Keratinocyte (primary cell): ENCODE measurements around the gene ADAMTS1. TPM values are rescaled to one million over a fixed set of nuclear protein-coding genes. Genes with fewer than 3 reads are reported as not detected.

Experiments
- DNase-seq: peaks from one replicate; pipeline ENCODE4 v3.0.0-alpha.2; 2011; ENCODE audit warnings: low read depth, missing footprints, low spot score
- FAIRE-seq: peaks from 2 replicates; lab custom pipeline; 2011; peaks lifted over from hg19 to GRCh38; lab: Jason Lieb, UNC
- H2AFZ ChIP-seq: 2 replicates; pipeline ENCODE4 v1.6.0; 2012; ENCODE audit warnings: low read length, control low read depth, inconsistent platforms; ENCODE audit not compliant: control insufficient read depth
- H3K27ac ChIP-seq: 2 replicates; pipeline ENCODE4 v1.5.1; 2011; ENCODE audit warnings: low read length; ENCODE audit not compliant: control insufficient read depth, insufficient read depth
- H3K27me3 ChIP-seq: 3 replicates; pipeline ENCODE4 v1.6.0; 2011; ENCODE audit warnings: low read length; ENCODE audit not compliant: control insufficient read depth, insufficient read depth; ENCODE audit errors: extremely low read depth
- H3K36me3 ChIP-seq, 2 experiments: 2 replicates in 1 of 2; 3 replicates in 1 of 2; pipeline ENCODE4 v1.5.1; 2011; ENCODE audit warnings: low read length in 2 of 2, mild to moderate bottlenecking in 1 of 2; ENCODE audit not compliant: control insufficient read depth in 2 of 2, insufficient read depth in 2 of 2; ENCODE audit errors: extremely low read depth in 1 of 2
- H3K4me1 ChIP-seq: 3 replicates; pipeline ENCODE4 v1.5.1; 2011; ENCODE audit warnings: low read length; ENCODE audit not compliant: control insufficient read depth, insufficient read depth; ENCODE audit errors: extremely low read depth
- H3K4me2 ChIP-seq: 3 replicates; pipeline ENCODE4 v1.6.0; 2011; ENCODE audit warnings: low read depth, low read length; ENCODE audit not compliant: control insufficient read depth, insufficient read depth; ENCODE audit errors: extremely low read depth
- H3K4me3 ChIP-seq, 3 experiments: fragments of 200-600 bp in 1 of 3; sonication (generic) in 1 of 3; 2 replicates in 2 of 3; 3 replicates in 1 of 3; pipeline ENCODE4 v1.5.1; 2011 to 2016; ENCODE audit warnings: low read length in 3 of 3, mild to moderate bottlenecking in 3 of 3, control low read depth in 2 of 3, inconsistent platforms in 1 of 3, low read depth in 1 of 3, mixed read lengths in 1 of 3, mixed run types in 1 of 3, moderate library complexity in 1 of 3; ENCODE audit not compliant: control insufficient read depth in 2 of 3, insufficient read depth in 2 of 3; ENCODE audit errors: extremely low read depth in 1 of 3
- H3K79me2 ChIP-seq: 2 replicates; pipeline ENCODE4 v1.6.0; 2012; ENCODE audit warnings: low read length; ENCODE audit not compliant: control insufficient read depth, insufficient read depth
- H3K9ac ChIP-seq: 3 replicates; pipeline ENCODE4 v1.6.0; 2011; ENCODE audit warnings: low read length; ENCODE audit not compliant: control insufficient read depth, insufficient read depth; ENCODE audit errors: extremely low read depth
- H3K9me1 ChIP-seq: 3 replicates; pipeline ENCODE4 v1.6.0; 2011; ENCODE audit warnings: low read length; ENCODE audit not compliant: control insufficient read depth, insufficient read depth; ENCODE audit errors: extremely low read depth
- H3K9me3 ChIP-seq: 2 replicates; pipeline ENCODE4 v1.5.1; 2012; ENCODE audit warnings: low read depth, low read length; ENCODE audit not compliant: control insufficient read depth
- H4K20me1 ChIP-seq: 3 replicates; pipeline ENCODE4 v1.6.0; 2011; ENCODE audit warnings: low read length; ENCODE audit not compliant: control insufficient read depth, insufficient read depth; ENCODE audit errors: extremely low read depth
- EZH2 ChIP-seq: IDR thresholded peaks from one replicate; pipeline ENCODE4 v1.6.1; 2012; ENCODE audit warnings: inconsistent platforms, mild to moderate bottlenecking, low read length, moderate library complexity
- dilution Hi-C: fragments of 300-500 bp; cut with MboI; formaldehyde crosslinking; loops from one replicate; pipeline ENCODE4 v1.7.0; 2020; ENCODE audit warnings: low sequenced_read_pairs; ENCODE audit not compliant: extremely low pct_ligation_motif_present
- polyA plus RNA-seq, 5 experiments: library from polyadenylated mRNA; depleted of rRNA in 3 of 5; stranded (reverse) in 3 of 5; stranded (forward) in 1 of 5; unstranded in 1 of 5; fragments of >200 nt; gene quantifications; 1 replicate in 1 of 5; 2 replicates in 3 of 5; 3 replicates in 1 of 5; pipeline versions ENCODE4 v1.2.1 to v1.2.3, GENCODE V29; 2011 to 2012; ENCODE audit warnings: missing spikeins in 2 of 5, low read depth in 1 of 5, low replicate concordance in 1 of 5
- TF ChIP-seq, protein P1 (sequence below), 3 experiments: IDR thresholded peaks in 1 of 3; conservative IDR thresholded peaks in 1 of 3; optimal IDR thresholded peaks in 1 of 3; 2 replicates in 2 of 3; 3 replicates in 1 of 3; pipeline versions ENCODE3 to v1.5.1; 2011; ENCODE audit warnings: low read length in 3 of 3, mild to moderate bottlenecking in 3 of 3, moderate library complexity in 2 of 3, control low read depth in 1 of 3, inconsistent platforms in 1 of 3; ENCODE audit not compliant: insufficient read depth in 2 of 3; ENCODE audit errors: extremely low read depth in 1 of 3

ADAMTS1 gene
- polyA plus RNA-seq, 1 donor (not counting 4 experiments of a cell fraction or from before 2014, with no cell fraction given): 344 TPM

- Histone ChIP-seq H3K9me1 (peaks cover 4% of the 10 kb centered on the region), H3K79me2 (peaks cover 22% of the 10 kb centered on the region), H3K36me3 (peaks cover 11 to 46% of the 10 kb centered on the region in 2 experiments), H3K27me3 (no peaks in the 10 kb centered on the region), H3K4me1 (peaks cover 40% of the 10 kb centered on the region), H4K20me1 (peaks cover 13% of the 10 kb centered on the region), H3K9me3 (no peaks in the 10 kb centered on the region), H3K9ac (no peak overlapping the region), H3K4me2 (no peak overlapping the region), H3K4me3 (no peak overlapping the region), H2AFZ (no peak overlapping the region), H3K27ac (no peak overlapping the region)
- no peak for DNase-seq
- TF ChIP-seq, protein P1, sequence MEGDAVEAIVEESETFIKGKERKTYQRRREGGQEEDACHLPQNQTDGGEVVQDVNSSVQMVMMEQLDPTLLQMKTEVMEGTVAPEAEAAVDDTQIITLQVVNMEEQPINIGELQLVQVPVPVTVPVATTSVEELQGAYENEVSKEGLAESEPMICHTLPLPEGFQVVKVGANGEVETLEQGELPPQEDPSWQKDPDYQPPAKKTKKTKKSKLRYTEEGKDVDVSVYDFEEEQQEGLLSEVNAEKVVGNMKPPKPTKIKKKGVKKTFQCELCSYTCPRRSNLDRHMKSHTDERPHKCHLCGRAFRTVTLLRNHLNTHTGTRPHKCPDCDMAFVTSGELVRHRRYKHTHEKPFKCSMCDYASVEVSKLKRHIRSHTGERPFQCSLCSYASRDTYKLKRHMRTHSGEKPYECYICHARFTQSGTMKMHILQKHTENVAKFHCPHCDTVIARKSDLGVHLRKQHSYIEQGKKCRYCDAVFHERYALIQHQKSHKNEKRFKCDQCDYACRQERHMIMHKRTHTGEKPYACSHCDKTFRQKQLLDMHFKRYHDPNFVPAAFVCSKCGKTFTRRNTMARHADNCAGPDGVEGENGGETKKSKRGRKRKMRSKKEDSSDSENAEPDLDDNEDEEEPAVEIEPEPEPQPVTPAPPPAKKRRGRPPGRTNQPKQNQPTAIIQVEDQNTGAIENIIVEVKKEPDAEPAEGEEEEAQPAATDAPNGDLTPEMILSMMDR (optimal IDR thresholded peaks at IDR 0.05 in 1 of 3, IDR thresholded peaks at IDR 0.05 in 1 of 3, conservative IDR thresholded peaks at IDR 0.05 in 1 of 3; ENCODE audit: extremely low read depth in 1 of 3, insufficient read depth in 2 of 3, low read length in 3 of 3): peak in 1 of 3 experiments; percentile 40
- TF ChIP-seq EZH2: no peak
- dilution Hi-C loops: no loop called here
- peak; percentile 69 for FAIRE-seq
Observed at GRCh38 chr21:26840912-26841311, 4.3 kb downstream of the ADAMTS1 start.

DNA sequence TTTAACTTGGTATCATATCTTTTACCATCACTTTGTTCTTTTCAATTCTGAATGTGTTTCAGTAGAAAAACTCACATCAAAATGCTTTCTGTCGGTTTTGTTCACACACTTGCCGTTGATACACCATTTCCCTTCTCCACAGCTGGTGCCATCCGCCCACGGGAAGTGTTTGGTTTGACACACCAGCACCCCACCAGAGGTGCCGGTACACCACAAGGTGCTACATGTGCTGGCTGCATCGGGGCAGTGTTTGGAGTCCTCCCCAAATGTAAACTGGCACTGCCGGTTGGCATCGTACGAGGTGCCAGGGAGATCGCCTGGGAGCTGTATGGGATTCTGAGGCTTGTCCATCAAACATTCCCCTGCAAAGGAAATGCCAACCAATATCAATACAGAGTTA lies 5.0 kb downstream of the ADAMTS1 start:
- peaks cover 13% of the 10 kb centered on the region for H4K20me1 ChIP-seq
- H3K27me3 ChIP-seq: no peaks in the 10 kb centered on the region
- no peak for FAIRE-seq
- peaks cover 21% of the 10 kb centered on the region for H3K79me2 ChIP-seq
- peaks cover 39% of the 10 kb centered on the region for H3K4me1 ChIP-seq
- H3K4me2 ChIP-seq: no peak overlapping the region
- H3K9ac ChIP-seq: no peak overlapping the region
- H3K4me3 ChIP-seq: no peak overlapping the region
- peaks cover 11 to 46% of the 10 kb centered on the region in 2 experiments for H3K36me3 ChIP-seq
- no peaks in the 10 kb centered on the region for H3K9me3 ChIP-seq
- no peak for DNase-seq
- H2AFZ ChIP-seq: no peak overlapping the region
- H3K9me1 ChIP-seq: peaks cover 4% of the 10 kb centered on the region
- dilution Hi-C loops: no loop called here
- TF ChIP-seq, protein P1 (optimal IDR thresholded peaks at IDR 0.05 in 1 of 3, IDR thresholded peaks at IDR 0.05 in 1 of 3, conservative IDR thresholded peaks at IDR 0.05 in 1 of 3; ENCODE audit: extremely low read depth in 1 of 3, insufficient read depth in 2 of 3, low read length in 3 of 3): no peak
- no peak for TF ChIP-seq EZH2
- H3K27ac ChIP-seq: no peak overlapping the region
